GM19025 (cell line): Measurements from ENCODE around the gene CD274.
"Not testable (repeated sequence)": the region's sequence is repeated elsewhere in the genome, so short reads cannot be mapped to it uniquely, and the experiment has no call there.

Experiments used
- ATAC-seq: cut with Tn5 transposase; IDR thresholded peaks from one replicate; pipeline ENCODE4 v1.9.1; 2021; ENCODE audit warnings: mild to moderate bottlenecking, low read depth, moderate library complexity; ENCODE audit not compliant: unreplicated experiment

CD274 gene

DNA sequence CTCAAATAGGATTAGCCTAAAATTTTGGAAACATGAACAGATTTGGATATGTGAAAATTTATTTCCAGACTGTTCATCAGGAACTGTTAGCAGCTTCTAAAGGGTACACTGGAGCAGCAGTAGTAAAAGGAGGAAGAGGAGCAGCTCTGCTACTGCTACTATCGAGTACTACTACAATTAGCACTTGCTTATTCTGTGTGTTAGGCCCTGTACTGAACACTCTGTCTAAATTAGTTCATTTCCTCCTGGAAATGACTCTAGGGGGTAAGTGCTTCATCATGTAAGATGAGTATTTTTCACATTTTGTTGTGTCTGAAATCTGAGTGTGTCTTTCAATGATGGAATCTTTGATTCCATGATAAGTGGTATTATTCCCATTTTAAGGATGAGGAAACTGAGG is 9.8 kb downstream of the CD274 start:
- no peak for ATAC-seq

DNA sequence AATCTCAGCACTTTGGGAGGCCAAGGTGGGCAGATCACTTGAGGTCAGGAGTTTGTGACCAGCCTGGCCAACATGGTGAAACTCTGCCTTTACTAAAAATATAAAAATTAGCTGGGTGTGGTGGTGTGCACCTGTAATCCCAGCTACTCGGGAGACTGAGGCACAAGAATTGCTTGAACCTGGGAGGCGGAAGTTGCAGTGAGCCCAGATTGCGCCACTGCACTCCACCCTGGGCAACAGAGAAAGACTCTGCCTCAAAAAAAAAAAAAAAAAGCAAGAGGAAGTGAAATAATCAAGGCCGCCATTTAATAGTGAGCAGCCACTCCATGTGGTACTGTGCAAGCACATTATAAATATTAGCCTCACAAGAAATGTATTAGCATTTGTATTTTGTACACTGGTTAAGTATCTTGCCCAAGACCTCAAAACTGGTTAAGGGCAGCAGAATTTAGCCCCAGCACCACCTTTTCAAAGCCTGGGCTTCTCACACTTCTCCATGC is 14.5 kb downstream of the CD274 start:
- ATAC-seq, result not testable (repeated sequence)

DNA sequence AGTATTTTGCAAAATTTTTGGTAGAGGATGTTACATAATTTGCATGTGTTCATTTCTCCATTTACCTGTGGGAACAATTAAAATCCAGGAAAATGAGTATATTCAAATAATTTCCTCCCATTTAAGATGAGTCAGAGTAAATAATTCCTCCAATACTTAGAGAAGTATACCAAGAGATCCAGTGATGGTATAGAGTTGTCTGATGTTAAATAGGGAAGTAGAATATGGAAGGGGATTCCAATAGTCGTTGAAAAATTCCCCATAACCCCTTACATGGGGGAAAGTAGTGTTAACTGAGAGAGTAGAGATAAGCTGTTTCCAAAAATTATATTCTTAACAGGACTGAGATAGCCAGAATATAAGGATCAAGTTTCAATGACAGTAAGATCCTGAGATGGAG is 15.7 kb downstream of the CD274 start:
- ATAC-seq, result no peak

DNA sequence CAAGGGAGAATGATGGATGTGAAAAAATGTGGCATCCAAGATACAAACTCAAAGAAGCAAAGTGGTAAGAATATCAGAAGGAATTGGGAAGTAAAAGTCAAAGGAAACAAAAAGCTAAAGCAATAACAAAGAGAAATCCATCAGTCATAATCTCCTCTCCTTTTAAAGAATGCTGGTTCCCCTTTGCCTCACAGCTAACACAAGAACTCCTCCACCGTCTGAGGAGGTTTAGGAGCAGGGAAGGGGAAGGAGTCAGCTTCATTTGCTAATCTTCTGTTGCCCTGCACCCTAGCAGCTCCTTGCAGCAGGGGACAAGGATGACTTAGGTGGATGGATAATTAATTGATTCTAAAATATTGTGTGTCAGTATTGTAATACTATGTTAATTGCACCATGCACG is 16.4 kb downstream of the CD274 start:
- no peak for ATAC-seq

DNA sequence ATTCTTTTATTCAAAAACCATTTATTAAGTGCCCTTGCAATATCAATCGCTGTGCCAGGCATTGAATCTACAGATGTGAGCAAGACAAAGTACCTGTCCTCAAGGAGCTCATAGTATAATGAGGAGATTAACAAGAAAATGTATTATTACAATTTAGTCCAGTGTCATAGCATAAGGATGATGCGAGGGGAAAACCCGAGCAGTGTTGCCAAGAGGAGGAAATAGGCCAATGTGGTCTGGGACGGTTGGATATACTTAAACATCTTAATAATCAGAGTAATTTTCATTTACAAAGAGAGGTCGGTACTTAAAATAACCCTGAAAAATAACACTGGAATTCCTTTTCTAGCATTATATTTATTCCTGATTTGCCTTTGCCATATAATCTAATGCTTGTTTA is 18.5 kb downstream of the CD274 start:
- ATAC-seq, result no peak

DNA sequence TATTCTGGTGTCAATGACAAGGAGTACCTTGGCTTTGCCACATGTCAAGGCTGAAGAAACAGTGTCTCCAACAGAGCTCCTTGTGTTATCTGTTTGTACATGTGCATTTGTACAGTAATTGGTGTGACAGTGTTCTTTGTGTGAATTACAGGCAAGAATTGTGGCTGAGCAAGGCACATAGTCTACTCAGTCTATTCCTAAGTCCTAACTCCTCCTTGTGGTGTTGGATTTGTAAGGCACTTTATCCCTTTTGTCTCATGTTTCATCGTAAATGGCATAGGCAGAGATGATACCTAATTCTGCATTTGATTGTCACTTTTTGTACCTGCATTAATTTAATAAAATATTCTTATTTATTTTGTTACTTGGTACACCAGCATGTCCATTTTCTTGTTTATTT is 19.8 kb downstream of the CD274 start:
- no peak for ATAC-seq

DNA sequence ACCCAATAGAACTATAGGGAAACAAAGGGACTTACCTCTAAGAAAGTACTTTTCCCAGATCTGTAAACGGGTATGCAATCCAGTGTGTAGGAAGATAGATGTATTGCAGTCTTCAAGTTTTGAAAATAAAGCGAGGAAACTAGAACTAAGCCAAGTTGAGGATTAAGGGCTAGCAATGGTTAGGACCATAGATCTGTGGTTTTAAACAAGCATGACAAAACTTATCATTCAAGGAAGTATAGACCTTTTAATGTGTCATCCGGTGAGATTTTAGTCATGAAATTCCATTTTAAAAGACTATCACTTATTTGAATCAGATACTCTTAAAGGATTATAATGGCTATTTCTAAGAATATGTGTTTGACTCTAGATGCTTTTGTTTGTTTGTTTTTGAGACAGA is 20.5 kb downstream of the CD274 start:
- ATAC-seq, result no peak

DNA sequence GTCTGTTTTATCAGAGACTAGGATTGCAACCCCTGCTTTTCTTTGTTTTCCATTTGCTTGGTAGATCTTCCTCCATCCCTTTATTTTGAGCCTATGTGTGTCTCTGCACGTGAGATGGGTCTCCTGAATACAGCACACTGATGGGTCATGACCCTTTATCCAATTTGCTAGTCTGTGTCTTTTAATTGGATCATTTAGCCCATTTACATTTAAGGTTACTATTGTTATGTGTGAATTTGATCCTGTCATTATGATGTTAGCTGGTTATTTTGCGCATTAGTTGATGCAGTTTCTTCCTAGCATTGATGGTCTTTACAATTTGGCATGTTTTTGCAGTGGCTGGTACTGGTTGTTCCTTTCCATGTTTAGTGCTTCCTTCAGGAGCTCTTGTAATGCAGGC is 25.3 kb downstream of the CD274 start:
- not testable (repeated sequence) for ATAC-seq

DNA sequence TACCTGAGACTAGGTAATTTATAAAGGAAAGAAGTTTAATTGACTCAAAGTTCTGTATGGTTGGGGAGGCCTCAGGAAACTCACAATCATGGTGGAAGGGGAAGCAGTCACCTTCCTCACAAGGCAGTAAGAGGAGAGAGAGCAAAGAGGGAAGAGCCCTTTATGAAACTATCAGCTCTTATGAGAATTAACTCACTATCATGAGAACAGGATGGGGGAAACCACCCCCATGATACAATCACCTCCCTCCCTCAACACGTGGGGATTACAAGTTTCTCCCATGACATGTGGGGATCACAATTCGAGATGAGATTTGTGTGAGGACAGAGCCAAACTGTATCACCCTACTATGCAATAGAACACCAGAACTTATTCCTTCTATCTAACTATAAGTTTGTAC is 27.9 kb downstream of the CD274 start:
- no peak for ATAC-seq

DNA sequence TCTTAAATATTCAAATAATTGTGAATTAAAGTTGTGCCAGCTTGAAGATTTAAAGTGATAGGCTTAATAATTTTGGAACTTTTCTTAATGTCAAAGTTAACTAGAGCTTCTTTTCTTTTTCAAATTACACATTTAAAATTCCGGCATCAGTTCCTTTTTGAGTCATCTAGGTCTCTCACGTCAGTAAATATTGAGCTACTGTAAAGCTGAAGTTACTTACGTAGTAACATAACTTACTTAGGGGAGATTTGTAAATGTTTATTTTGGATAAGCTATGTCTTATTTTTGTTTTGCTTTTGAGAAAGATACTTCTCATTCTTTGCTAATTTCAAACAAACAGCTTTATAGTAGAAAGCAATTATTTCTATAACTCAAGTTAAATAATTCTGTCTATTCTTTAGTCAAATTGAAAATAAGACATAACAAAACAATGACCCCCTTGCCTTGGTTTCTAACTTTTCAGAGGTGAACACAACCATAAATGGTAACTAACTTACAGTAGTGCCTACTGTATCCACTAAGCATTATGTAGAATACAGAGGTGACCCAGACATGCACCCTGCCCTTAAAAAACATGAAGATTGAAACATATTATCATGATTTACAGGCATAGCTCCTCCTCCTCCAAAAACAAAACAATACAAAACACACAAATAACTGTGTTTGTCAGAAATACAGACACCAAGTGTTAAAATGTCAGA is 29.8 kb downstream of the CD274 start:
- ATAC-seq, result no peak

DNA sequence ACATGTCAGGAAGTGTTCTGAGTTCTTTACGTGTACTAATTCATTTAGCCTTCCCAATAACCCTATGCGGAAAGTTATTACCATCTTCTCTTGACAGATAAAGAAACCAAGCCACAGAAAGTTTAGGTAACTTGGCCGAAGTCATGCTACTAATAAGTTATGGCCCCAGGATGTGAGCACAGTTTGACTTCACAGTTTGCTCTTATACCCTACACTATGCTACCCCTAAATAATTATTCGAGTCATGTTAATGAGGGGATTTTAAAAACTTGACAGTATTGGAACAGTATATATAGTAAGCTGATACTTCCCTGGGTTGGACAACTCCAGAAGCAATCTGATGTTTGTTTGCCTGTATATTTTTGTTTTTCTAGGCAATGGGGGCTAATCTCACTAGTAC is 30.6 kb downstream of the CD274 start:
- no peak for ATAC-seq

DNA sequence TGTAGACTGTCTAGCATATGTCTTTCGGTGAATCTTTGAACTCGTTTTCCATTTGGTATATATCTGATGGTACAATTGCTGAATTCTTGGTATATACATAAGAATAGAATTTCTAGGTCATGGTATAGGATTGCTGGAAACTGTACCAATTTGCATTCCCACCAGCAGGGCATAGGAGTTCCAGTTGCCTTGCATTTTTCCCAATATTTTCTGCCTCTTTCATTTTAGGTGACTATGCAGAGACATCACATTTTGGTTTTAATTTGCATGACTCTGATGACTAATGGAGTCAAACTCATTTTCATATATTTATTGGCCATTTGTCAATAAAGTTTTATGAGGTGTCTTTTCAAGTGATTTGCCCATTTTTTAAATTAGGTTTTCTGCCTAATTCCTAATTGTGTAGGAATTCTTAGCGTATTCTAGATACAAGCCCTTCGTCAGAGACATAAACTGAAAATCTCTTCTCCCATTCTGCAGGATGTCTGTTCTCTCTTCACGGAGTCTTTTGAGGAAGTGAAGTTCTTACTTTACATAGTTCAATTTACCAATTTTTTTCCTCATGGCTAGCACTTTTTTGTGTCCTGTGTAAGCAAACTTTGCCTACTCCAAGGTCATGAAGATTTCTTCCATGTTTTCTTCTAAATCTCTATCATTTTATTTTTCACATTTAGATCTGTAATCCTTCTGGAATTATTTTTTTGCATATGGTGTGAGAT is 31.1 kb downstream of the CD274 start:
- no peak for ATAC-seq

DNA sequence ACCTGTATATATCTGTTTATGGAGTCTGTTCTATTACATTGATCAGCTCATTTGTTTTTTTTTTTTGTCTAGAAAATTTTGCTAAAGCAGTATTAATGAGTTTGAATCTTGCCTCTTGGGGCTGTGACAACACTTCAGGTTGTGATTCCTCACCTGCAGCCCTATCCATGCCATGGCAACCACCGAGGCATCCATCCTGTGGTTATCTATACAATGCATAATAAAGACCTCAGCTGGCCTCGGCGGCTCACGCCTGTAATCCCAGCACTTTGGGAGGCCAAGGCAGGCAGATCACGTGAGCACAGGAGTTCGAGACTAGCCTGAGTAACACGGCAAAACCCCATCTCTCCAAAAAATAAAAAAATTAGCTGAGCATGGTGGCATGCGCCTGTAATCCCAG is 31.9 kb downstream of the CD274 start:
- ATAC-seq, result no peak

DNA sequence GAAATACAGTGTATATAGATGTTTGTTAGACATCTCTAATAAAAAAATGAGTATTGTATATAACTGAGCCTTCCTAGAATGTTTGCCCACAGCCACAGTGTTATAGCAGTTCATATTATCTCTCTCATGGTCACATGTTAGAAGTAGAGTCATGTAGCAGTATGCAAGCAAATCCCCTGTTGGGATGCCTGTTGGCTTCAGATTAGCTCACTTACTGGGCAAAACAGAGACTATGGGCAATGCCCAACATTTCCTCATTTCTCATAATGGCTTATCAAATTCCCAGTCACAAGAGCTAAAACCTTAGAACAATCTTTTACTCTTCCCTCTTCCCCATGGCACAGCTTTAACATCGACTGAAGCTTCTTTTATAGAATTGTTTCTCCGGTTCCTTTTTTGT is 33.0 kb downstream of the CD274 start:
- no peak for ATAC-seq

DNA sequence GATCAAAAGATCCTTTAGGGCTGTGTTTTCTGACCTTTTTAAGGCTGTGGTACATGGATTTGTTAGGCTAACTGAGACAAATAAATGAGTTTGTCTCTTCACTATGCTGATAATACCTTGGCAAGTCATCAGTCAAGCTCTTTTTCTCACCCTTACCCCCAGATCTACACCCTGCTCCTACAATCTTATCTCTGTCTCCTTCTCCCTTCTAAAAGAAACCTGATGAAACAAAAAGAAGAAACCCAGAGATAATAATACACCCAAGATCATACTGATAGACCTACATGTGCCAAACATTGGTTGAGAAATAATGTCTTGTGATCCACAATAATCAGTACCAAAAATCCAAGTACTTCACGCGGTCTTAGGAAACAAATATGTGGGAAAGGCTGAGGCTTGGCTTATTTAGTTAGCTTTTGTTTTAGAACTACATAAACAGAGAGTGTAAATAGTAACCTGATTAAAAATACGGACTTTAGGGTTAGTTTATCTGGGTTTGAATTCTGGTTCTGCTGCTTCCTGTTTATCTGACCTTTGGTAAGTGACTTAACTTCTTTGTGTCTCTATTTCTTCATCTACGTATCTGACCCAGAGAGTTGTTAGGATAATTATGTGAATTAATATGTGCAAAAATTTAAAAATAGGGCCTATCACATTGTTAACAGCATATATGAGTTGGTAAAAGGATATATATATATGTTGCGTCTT is 35.2 kb downstream of the CD274 start:
- ATAC-seq, result no peak

DNA sequence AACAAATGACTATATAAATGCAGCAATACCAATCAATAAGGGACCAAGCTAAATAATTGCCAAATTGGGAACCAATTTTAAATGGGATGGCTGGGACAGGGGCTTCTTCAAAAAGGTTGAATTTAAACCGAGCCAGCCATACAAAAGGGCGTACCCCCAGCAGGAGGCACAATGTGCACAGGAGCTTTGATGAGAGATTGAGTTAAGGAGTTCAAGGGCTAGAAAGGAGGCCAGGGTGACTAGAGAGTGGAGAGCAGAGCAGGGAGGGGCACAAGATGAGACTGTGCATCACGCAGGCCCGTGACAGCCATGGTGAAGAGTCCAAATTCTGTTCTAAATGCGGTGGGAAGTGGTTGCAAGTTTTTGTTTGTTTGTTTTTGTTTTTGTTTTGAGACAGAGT is 36.6 kb downstream of the CD274 start:
- no peak for ATAC-seq

DNA sequence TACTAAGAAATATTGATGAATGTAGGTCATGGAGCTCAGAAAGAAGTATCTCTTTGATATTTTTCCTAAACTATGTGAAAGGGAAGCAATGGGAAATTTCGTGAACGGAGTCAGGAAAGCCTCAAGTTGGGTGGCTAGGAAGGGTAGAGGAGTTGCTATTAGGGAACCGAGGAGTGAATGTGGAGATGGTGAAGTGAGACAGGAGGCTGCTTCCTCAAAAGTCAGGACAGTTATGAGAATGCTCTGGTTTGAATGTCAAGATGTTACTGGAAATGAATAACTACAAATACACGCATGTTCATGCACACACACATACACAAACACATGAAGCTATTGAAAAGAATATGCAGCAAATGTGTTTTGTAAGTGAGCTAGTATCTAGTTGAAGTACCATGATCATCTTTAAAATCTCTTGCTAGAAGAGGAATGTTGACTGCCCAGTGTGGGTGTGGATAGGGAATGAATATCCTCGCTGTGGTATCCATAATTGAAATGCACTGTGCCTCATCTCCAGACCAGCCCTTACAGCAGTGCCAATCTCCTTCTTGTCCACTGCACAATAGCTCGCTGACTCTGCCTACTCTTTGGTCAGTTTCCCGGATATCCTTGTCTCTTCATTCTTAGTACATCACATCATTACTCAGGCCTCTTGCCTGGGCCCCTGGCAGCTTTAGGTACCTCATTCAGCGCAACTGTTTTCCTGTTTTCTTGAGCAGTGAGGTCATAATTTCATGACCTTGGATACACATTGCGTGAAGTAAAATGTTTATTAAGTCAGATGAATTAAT is 38.1 kb downstream of the CD274 start:
- no peak for ATAC-seq

DNA sequence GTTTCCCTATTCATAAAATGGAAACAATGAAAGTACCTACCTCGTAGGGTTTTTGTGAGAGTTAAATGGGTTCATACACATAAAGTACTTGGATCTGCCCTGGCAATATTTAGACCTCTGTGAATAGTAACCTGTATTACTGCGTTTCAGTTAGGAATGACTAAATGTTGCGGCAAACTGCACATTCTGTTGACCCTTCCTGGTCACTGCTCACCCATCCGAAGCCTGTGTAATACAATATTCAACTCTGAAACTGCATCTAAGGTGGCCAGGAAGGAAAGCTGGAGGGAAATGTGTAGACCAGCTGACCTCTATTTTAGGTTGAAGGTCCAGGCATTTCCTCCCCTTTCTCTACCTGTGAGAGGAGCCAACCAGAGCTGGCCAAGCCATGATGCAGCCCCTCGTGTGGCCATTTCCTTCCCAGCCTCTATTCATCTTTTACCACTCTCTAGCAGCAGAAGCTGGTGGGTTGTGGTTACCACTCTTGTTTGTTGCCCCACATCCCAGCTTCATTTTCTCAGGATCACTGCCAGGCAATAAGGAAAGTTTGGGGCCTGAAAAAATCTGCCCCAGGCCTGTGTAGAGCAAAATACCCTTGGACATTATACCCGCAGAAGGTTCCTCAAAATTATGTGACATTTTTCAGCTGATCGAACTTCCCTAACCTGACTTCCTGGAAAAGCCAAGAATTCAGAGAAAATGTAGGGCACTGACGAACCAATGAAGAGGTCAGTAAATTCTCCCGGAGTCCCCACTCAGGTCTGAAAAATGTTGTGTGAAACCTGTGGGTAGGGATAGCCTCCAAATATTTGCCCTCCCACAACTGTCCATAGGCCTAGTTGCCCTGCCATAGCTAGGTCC is 39.5 kb downstream of the CD274 start:
- ATAC-seq, result no peak

DNA sequence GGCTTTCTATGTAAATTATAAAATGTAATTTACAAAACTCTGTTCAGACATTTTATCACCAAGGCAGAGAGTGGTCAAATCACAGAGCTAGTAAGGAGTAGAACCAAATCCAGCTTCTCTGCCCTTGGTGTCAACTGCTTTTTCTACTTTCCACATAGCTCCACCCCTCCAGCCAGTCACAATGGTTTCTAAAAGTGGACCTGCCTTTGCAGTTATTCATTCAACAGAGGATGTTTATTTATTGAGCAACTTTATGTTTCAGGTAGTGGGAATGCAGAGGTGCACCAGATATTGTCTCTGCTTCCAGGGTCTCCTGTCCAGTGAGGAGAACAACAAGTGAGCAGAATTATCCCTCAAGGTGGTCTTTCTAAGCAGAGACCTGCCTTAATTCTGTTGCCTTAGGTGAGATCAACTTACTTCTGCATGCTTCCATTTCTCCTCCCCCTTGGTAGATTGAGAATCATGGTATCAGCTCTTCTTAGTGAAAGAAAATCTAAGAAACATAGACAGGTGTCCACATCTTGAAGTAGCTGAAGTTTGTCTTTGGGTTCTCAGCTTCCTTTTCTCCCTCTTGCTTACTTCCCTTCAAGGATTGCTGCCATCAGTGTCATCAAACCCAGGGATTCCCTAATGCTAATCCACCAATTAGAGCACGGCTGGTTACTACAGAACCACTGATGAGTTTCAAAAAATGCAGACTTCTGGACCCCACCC is 42.8 kb downstream of the CD274 start:
- ATAC-seq, result no peak
